GM18867 (cell line): ENCODE results near the gene HYAL4.
"Not testable (repeated sequence)": the region's sequence is repeated elsewhere in the genome, so short reads cannot be mapped to it uniquely, and the experiment has no call there.

ENCODE experiments used
- ATAC-seq: cut with Tn5 transposase; IDR thresholded peaks from one replicate; pipeline ENCODE4 v1.9.1; 2021; ENCODE audit warnings: mild to moderate bottlenecking, moderate library complexity; ENCODE audit not compliant: unreplicated experiment

Gene HYAL4

DNA sequence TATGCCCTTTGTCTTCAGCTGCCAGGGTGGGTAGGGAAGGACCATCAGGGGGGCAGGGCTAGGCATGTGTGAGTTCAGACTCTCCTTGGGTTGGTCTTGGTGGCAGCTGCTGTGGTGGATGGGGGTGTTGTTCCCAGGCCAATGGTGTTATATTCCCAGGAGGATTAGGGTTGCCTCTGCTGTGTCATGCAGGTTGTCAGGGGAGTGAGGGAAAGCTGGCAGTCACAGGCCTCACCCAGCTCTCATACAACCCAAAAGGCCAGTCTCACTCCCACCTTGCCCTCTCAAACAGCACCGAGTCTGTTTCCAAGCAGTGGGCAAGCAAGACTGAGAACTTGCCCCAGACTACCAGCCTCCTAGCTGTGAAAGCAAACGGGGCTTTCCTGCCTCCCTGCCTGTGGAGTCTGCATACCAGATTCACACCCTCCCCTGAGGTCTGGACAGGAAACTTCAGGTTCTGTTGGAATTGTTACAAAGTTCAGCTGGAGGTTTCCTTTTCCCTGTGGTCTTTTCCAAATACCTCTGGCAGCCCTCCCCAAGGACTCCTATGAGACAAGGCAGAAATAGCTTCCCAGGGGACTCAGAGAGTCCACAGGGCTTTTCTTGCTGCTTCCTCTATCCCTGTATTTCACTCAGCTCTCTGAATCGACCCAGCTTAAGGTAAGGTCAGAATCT, 1.4 kb downstream of the HYAL4 start:
- ATAC-seq: no peak

- no peak for ATAC-seq
Observed at GRCh38 chr7:123847868-123848267, 2.9 kb downstream of the HYAL4 start.

- no peak for ATAC-seq
Observed at GRCh38 chr7:123849855-123850254, 4.9 kb downstream of the HYAL4 start.

DNA sequence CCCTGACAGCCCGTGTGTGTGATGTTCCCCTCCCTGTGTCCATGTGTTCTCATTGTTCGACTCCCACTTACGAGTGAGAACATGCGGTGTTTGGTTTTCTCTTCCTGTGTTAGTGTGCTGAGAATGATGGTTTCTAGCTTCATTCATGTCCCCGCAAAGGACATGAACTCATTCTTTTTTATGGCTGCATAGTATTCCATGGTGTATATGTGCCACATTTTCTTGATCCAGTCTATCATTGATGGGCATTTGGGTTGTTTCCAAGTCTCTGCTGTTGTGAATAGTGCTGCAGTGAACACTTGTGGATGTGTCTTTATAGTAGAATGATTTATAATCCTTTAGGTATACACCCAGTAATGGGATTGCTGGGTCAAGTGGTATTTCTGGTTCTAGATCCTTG, 6.4 kb downstream of the HYAL4 start:
- ATAC-seq: not testable (repeated sequence)

GRCh38 chr7:123854291-123854690, 9.3 kb downstream of the HYAL4 start:
- ATAC-seq: not testable (repeated sequence)

GRCh38 chr7:123856428-123856827, 11.5 kb downstream of the HYAL4 start:
- not testable (repeated sequence) for ATAC-seq

DNA sequence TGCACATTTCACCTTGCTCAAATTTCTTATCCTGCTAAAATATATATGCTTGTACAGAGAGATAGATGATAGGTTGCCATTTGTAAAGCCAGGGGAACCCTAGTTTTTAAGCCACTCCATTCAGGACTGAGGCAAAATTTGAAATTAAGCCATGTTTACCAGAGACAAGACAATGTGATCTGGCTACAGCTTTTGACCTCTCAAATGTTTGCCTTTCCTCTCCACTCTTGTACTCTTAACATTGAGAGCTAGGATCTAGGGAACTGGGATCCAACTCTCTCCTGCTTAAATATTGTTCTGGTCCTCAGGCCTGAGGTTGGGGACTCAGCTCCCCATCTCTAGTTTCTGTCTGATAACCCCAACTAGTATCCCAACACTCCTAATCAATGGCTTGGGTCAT, 15.9 kb downstream of the HYAL4 start:
- ATAC-seq: no peak

DNA sequence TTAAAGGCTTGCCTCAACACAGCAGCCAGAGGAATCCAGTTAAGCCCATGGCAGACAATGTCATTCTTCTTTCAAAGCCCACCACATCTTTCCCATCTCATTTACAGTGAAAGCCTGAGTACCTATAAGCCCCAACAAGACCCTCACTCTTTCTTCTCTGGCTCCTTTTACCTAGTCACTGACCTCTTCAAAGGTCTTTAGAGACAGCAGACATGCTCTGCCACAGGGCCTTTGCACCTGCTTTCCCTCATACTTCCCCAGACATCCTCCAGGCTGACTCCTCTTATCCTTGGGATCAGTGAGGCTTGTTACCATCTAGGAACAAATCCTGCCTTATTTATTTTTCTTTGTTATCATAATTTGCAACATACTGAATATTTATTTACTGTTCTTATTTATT, 17.8 kb downstream of the HYAL4 start:
- no peak for ATAC-seq

GRCh38 chr7:123863461-123863860, 18.5 kb downstream of the HYAL4 start:
- no peak for ATAC-seq

- ATAC-seq: no peak
Observed at GRCh38 chr7:123864012-123864411, 19.0 kb downstream of the HYAL4 start.

DNA sequence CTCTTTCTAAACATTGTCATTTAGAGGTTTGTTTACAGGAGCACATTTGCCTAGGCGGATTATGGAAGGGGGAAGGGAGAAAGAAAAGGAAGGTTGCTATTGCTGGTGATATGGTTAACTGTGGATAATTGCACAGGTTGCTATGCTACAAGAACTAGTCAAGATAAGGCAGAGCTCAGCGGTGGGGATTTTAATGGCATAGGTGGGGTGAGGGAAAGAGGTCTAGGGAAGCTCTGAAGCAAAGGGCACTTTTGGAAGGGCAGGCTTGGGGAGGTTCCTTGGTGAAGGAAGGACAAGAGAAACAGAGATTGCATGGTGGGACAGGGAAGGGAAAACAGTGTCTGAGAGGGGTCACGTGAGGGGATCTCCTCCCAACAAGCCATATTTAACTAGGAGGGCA, 19.5 kb downstream of the HYAL4 start:
- ATAC-seq: no peak

GRCh38 chr7:123864966-123865365, 20.0 kb downstream of the HYAL4 start:
- no peak for ATAC-seq

GRCh38 chr7:123865517-123866117, 20.6 kb downstream of the HYAL4 start:
- ATAC-seq: peak; percentile 89

- no peak for ATAC-seq
Observed at GRCh38 chr7:123867225-123867624, 22.3 kb downstream of the HYAL4 start.

GRCh38 chr7:123871998-123872867, 27.3 kb downstream of the HYAL4 start:
- peak; percentile 96 for ATAC-seq

- no peak for ATAC-seq
Observed at GRCh38 chr7:123872908-123873307, 27.9 kb downstream of the HYAL4 start.

GRCh38 chr7:123876557-123877256, 31.7 kb downstream of the HYAL4 start:
- ATAC-seq: no peak

DNA sequence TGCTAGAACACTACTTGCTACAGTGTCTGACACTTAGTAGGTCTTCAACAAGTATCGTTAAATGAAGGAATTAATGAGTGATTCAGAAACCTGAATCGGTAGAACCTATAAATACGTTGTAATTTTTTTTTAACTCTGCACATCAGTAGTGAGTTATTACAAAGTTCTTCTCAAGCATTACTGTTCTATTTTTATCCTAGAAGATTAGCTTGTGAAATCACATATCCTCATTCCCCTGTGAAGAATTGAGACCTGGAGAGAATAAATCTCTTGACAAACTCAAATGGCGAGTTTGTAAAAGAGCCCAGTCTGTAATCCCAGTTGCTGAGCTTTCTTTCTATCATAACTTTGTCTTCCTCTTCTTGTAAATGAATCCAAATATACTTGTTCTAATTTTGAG, 34.7 kb downstream of the HYAL4 start:
- no peak for ATAC-seq

- ATAC-seq: no peak
Observed at GRCh38 chr7:123881300-123881699, 36.3 kb downstream of the HYAL4 start.

- no peak for ATAC-seq
Observed at GRCh38 chr7:123883154-123883553, 38.2 kb downstream of the HYAL4 start.

DNA sequence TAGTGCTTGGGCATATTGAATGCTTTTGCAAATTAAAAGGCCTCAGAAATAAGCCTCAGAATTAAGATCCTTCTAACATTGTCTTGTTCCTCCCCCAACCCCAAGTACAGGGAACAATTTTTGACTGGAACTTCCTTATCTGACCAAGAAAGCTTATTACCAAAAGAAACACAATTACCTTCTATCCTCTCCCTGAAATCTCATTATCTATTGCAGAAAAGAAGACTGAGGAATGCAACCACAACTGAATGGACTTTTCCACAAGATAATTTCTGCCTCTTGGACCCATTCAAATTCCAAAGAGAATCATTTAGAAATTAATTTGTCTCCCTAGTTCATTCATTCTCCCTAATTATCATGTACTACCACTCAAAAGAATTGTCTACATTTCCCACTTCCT, 43.2 kb downstream of the HYAL4 start:
- ATAC-seq: no peak
